Right lobe of liver (tissue), 6 donors: ENCODE data around the gene PXDN. TPM values are rescaled to one million over a fixed set of nuclear protein-coding genes. Genes with fewer than 3 reads are reported as not detected.

Source experiments
- ATAC-seq, 4 donors: fragments of 200-7000 bp; cut with Tn5 transposase; one replicate each; pipeline ENCODE4 v1.9.1; 2020; ENCODE audit warnings: mild to moderate bottlenecking in 4 of 4, moderate library complexity in 4 of 4
- DNase-seq, 3 donors: peaks; one replicate each; pipeline ENCODE4 v3.0.0-alpha.2; 2020
- H3K27ac ChIP-seq, 3 donors: fragments of 200-600 bp; one replicate each; pipeline ENCODE4 v1.8.0; 2022
- H3K27me3 ChIP-seq, 2 donors: fragments of 200-600 bp; one replicate each; pipeline ENCODE4 v1.8.0; 2022
- H3K36me3 ChIP-seq, 4 donors: fragments of 200-600 bp; sonication (generic) in 1 of 4; one replicate each; pipeline versions ENCODE4 v1.5.1 to v1.8.0; 2017 to 2022; ENCODE audit warnings: control low read depth in 1 of 4
- H3K4me1 ChIP-seq, 4 donors: fragments of 200-600 bp; sonication (generic) in 1 of 4; one replicate each; pipeline versions ENCODE4 v1.5.1 to v1.8.0; 2017 to 2022; ENCODE audit warnings: control low read depth in 1 of 4
- H3K4me3 ChIP-seq, 3 donors: fragments of 200-600 bp; one replicate each; pipeline ENCODE4 v1.8.0; 2022
- H3K9me3 ChIP-seq, 4 donors: fragments of 200-600 bp; sonication (generic) in 1 of 4; one replicate each; pipeline versions ENCODE4 v1.5.1 to v1.8.0; 2017 to 2022; ENCODE audit warnings: control low read depth in 1 of 4
- CTCF ChIP-seq, 4 donors: fragments of 200-600 bp in 3 of 4; fragments of 450-650 bp in 1 of 4; IDR thresholded peaks; one replicate each; pipeline versions ENCODE4 v1.5.1 to v1.8.0; 2016 to 2022; ENCODE audit warnings: antibody characterized with exemption in 4 of 4, mild to moderate bottlenecking in 2 of 4
- POLR2A ChIP-seq: fragments of 450-650 bp; IDR thresholded peaks from one replicate; pipeline ENCODE4 v1.6.1; 2017; ENCODE audit warnings: antibody characterized with exemption, mild to moderate bottlenecking
- WGBS: methylation state at CpG from one replicate; pipeline ENCODE4 v1.1.6; 2018; ENCODE audit warnings: low coverage, low lambda C conversion rate; ENCODE audit not compliant: insufficient coverage; ENCODE audit errors: missing lambda C conversion rate; 5-methylcytosine and 5-hydroxymethylcytosine counted together
- intact Hi-C, 2 donors: fragments of 100-400 bp; cut with DNase I; formaldehyde crosslinking; loops; one replicate each; pipeline versions ENCODE4 v1.11.2 to v1.14.1; 2022
- total RNA-seq, 6 experiments: library from RNA; depleted of rRNA in 2 of 6; stranded (reverse); fragments of >200 nt in 2 of 6; fragmentation: NEBNext Ultra II Directional in 3 of 6; extraction: Animal tissue kit (Norgen Biotek cat#: 25700) in 3 of 6; gene quantifications; one replicate each; pipeline versions ENCODE4 v1.1.0 to v1.2.4, GENCODE V29; 2016 to 2023
- donor health status: DM: no; HTN: yes; CAD: no.
- donor health status: DM: no; HTN: no; CAD: no.
- donor health status: DM: no; HTN: no; CAD: no.
- donor health status: DM: no; HTN: yes; CAD: no.
- donor health status: DM: no; HTN: yes; CAD: no.

PXDN gene
- total RNA-seq, 6 experiments from 2014 or later: 5.5 to 21.0 (median 11.4) TPM

DNA sequence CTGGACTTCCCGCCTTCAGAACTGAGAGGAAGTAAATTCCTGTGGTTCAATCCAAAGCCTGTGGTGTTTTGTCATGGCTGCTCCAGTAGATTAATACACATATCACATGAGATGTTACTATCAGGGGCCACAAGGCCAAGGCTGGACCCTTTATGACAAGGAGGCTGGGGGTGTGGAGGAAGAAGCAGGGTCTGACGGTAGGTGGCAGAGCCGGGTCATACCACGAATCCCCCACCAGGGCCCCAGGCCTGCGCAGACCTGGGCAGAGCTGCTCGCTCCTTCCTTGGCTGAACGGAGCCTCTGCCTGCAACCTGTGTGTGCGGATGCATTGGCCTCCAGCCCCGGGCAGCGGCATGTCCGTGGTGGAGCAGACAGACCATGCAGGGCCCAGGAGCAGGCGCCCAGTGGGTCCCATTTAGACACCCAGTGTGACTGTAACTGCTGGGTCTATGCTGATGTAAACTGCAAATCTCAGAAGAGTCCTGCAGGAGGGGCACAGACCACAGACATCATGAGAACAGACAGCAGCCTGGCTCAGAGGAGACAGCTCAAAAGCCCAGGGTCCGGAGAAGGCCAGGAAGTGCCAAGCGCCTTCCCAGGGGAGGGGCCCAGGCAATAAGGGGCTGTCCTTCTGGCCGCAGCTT, 155.2 kb downstream of the PXDN start:
- Histone ChIP-seq H3K9me3 (no peaks in the 10 kb centered on the region), H3K27ac (no peak overlapping the region), H3K4me3 (no peak overlapping the region), H3K36me3 (no peaks in the 10 kb centered on the region), H3K4me1 (no peaks in the 10 kb centered on the region), H3K27me3 (no peaks in the 10 kb centered on the region)
- TF ChIP-seq POLR2A (no peak), CTCF (IDR thresholded peaks at IDR 0.05) (no peak)
- 14% methylated on average over 3 of the region's 15 CpGs for WGBS
- intact Hi-C loops: no loop called here
- ATAC-seq (no peak), DNase-seq (no peak)

DNA sequence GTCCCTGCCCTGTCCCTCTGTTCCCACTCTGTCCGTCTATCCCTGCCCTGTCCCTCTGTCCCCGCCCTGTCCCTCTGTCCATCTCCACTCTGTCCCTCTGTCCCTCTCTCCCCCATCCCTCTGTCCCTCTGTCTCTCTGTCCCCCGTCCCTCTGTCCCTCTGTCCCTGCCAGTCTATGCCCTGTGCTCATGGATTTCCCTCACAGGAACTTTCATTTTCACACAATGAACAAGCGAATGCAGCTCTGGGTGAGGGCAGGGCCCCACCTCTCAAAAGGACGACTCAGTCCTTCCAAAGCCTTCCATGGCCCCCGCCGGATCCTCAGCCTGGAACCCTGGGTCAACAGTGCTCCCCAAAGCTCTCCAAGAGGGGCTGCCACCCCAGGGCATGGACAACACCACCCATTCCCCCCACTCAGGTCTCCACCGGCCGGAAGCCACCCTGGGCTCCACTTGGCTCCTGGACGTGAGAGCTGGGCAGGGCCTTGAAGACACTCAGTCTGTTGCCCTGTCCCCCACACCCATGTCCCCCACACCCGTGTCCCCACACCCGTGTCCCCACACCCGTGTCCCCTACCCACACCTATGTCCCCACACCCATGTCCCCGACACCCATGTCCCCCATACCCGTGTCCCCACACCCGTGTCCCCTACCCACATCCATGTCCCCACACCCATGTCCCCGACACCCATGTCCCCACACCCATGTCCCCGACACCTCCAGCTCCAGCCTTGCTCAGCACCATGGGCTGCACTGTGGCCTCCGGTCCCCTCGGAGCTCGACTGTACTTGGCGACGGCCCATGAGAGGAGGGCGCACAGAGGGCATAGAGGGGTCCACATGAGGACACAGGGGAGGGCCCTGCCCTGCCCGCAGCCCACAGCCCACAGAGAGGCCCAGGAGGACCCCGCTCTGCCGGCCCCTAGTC, 156.0 kb downstream of the PXDN start:
- H3K27me3 ChIP-seq: no peaks in the 10 kb centered on the region
- H3K4me3 ChIP-seq: no peak overlapping the region
- no peaks in the 10 kb centered on the region for H3K9me3 ChIP-seq
- no peaks in the 10 kb centered on the region for H3K36me3 ChIP-seq
- no peak for TF ChIP-seq CTCF (IDR thresholded peaks at IDR 0.05)
- TF ChIP-seq POLR2A: no peak
- WGBS: 49% methylated on average over 8 of the region's 27 CpGs
- ATAC-seq (no peak), DNase-seq (no peak)
- H3K4me1 ChIP-seq: no peaks in the 10 kb centered on the region
- intact Hi-C loops: no loop called here
- H3K27ac ChIP-seq: no peak overlapping the region

- 43% methylated on average over 6 of the region's 17 CpGs for WGBS
- no peak overlapping the region for H3K27ac ChIP-seq
- no peak overlapping the region for H3K4me3 ChIP-seq
- H3K36me3 ChIP-seq: no peaks in the 10 kb centered on the region
- intact Hi-C loops: no loop called here
- DNase-seq: no peak
- no peaks in the 10 kb centered on the region for H3K4me1 ChIP-seq
- TF ChIP-seq CTCF (IDR thresholded peaks at IDR 0.05) (no peak), POLR2A (no peak)
- H3K9me3 ChIP-seq: no peaks in the 10 kb centered on the region
- no peaks in the 10 kb centered on the region for H3K27me3 ChIP-seq
- ATAC-seq: no peak
These were observed 157.1 kb downstream of the PXDN start for GRCh38 chr2:1586923-1587840.

- Histone ChIP-seq H3K27me3 (no peaks in the 10 kb centered on the region), H3K36me3 (no peaks in the 10 kb centered on the region), H3K27ac (no peak overlapping the region), H3K4me3 (no peak overlapping the region), H3K4me1 (no peaks in the 10 kb centered on the region), H3K9me3 (no peaks in the 10 kb centered on the region)
- intact Hi-C loops: no loop called here
- 57% methylated on average over 2 of the region's 14 CpGs for WGBS
- DNase-seq (no peak), ATAC-seq (no peak)
- TF ChIP-seq POLR2A: no peak
- no peak for TF ChIP-seq CTCF (IDR thresholded peaks at IDR 0.05)
These were observed 157.9 kb downstream of the PXDN start for GRCh38 chr2:1586251-1586922.
